ENCODE results near the gene ASB4. TPM values are rescaled to one million over a fixed set of nuclear protein-coding genes. Genes with fewer than 3 reads are reported as not detected.

ASB4 gene
- total RNA-seq, 2 donors from 2014 or later, result not detected

DNA sequence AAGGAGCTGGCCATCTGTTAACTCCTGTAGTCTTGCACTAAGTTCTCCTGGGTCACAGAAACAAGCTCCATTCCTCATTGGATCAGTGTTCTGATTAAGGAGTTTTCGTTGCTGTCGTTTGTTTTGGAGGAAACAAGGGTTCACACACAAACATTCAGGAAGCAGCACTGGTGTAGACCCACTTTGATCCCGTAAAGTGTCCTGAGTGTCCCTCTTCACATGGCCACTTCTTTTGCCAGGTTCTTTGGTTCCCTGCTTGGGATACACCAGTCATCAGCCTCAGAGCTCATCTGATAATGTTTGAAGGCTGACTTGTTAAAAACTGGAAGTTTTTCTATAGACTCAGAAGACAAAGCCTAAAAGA, 99.7 kb downstream of the ASB4 start:
- H3K9ac ChIP-seq (ENCODE audit: extremely low read depth, low read length, poor library complexity, severe bottlenecking), result no peak overlapping the region
- Mint-ChIP-seq H3K4me3 (no peak overlapping the region), H3K4me1 (peaks cover 7% of the 10 kb centered on the region), H3K36me3 (ENCODE audit: low read depth) (no peaks in the 10 kb centered on the region), H3K27me3 (ENCODE audit: insufficient read depth) (peaks cover under 1% of the 10 kb centered on the region), H3K9me3 (no peaks in the 10 kb centered on the region), H3K27ac (no peak overlapping the region)
- no peak for DNase-seq
- TF ChIP-seq, protein P1, sequence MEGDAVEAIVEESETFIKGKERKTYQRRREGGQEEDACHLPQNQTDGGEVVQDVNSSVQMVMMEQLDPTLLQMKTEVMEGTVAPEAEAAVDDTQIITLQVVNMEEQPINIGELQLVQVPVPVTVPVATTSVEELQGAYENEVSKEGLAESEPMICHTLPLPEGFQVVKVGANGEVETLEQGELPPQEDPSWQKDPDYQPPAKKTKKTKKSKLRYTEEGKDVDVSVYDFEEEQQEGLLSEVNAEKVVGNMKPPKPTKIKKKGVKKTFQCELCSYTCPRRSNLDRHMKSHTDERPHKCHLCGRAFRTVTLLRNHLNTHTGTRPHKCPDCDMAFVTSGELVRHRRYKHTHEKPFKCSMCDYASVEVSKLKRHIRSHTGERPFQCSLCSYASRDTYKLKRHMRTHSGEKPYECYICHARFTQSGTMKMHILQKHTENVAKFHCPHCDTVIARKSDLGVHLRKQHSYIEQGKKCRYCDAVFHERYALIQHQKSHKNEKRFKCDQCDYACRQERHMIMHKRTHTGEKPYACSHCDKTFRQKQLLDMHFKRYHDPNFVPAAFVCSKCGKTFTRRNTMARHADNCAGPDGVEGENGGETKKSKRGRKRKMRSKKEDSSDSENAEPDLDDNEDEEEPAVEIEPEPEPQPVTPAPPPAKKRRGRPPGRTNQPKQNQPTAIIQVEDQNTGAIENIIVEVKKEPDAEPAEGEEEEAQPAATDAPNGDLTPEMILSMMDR (conservative IDR thresholded peaks at IDR 0.05), result no peak
- H3K4me1 ChIP-seq (ENCODE audit: control insufficient read depth, insufficient read depth, low read length), result peaks cover 3% of the 10 kb centered on the region
- H3K27ac ChIP-seq (ENCODE audit: low read depth, low read length), result no peak overlapping the region
- 94 to 100% methylated on average over 2 to 3 of the region's 3 CpGs for WGBS, 2 experiments (ENCODE audit: insufficient coverage in 1 of 2, insufficient read length in 1 of 2)
- H3K9me3 ChIP-seq (ENCODE audit: control insufficient read depth, low read length), result no peaks in the 10 kb centered on the region
- H3K36me3 ChIP-seq (ENCODE audit: control insufficient read depth, insufficient read depth, low read length), result no peaks in the 10 kb centered on the region
- H3K27me3 ChIP-seq (ENCODE audit: control insufficient read depth, insufficient read depth, low read length, poor library complexity, severe bottlenecking), result peaks cover 13% of the 10 kb centered on the region
- H3K4me3 ChIP-seq (ENCODE audit: low read length), result no peak overlapping the region

- H3K9me3 ChIP-seq (ENCODE audit: control insufficient read depth, low read length), result no peaks in the 10 kb centered on the region
- DNase-seq, result no peak
- H3K4me1 ChIP-seq (ENCODE audit: control insufficient read depth, insufficient read depth, low read length), result peaks cover 3% of the 10 kb centered on the region
- WGBS, 2 experiments (ENCODE audit: insufficient coverage in 1 of 2, insufficient read length in 1 of 2), result 86 to 100% methylated on average over 3 of the region's 3 CpGs
- H3K4me1 Mint-ChIP-seq, result peaks cover 7% of the 10 kb centered on the region
- TF ChIP-seq, protein P1 (conservative IDR thresholded peaks at IDR 0.05), result no peak
- H3K27me3 ChIP-seq (ENCODE audit: control insufficient read depth, insufficient read depth, low read length, poor library complexity, severe bottlenecking), result peaks cover 6% of the 10 kb centered on the region
- H3K9me3 Mint-ChIP-seq, result no peaks in the 10 kb centered on the region
- H3K36me3 ChIP-seq (ENCODE audit: control insufficient read depth, insufficient read depth, low read length), result no peaks in the 10 kb centered on the region
- H3K36me3 Mint-ChIP-seq (ENCODE audit: low read depth), result no peaks in the 10 kb centered on the region
- H3K9ac ChIP-seq (ENCODE audit: extremely low read depth, low read length, poor library complexity, severe bottlenecking), result no peak overlapping the region
- no peak overlapping the region for H3K4me3 ChIP-seq (ENCODE audit: low read length)
- H3K27ac Mint-ChIP-seq, result no peak overlapping the region
- no peak overlapping the region for H3K4me3 Mint-ChIP-seq
- no peak overlapping the region for H3K27ac ChIP-seq (ENCODE audit: low read depth, low read length)
- H3K27me3 Mint-ChIP-seq (ENCODE audit: insufficient read depth), result peaks cover 4% of the 10 kb centered on the region
Measured at GRCh38 chr7:95586951-95587301, 101.2 kb downstream of the ASB4 start.

DNA sequence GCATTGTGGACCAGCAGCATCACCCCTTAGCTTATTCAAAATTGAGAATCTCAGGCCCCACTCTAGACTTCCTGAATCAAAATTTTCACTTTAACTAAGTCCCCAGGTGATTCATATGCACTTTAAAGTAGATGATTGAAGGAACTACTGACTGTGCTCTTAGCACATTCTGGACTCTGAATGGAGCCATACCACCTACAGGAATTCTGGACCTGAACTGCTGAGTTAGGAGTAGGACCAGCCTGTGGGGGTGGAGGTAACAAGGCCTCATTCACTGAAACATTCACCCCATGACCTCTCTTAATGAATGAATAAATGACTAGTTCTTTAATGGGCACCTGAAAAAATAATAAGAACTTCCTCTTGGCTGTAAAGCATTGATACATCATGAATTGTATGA, 103.3 kb downstream of the ASB4 start:
- H3K9ac ChIP-seq (ENCODE audit: extremely low read depth, low read length, poor library complexity, severe bottlenecking), result no peak overlapping the region
- no peak overlapping the region for H3K27ac Mint-ChIP-seq
- no peaks in the 10 kb centered on the region for H3K9me3 ChIP-seq (ENCODE audit: control insufficient read depth, low read length)
- no peak overlapping the region for H3K27ac ChIP-seq (ENCODE audit: low read depth, low read length)
- TF ChIP-seq, protein P1 (conservative IDR thresholded peaks at IDR 0.05), result no peak
- H3K4me3 ChIP-seq (ENCODE audit: low read length), result no peak overlapping the region
- peaks cover 3% of the 10 kb centered on the region for H3K4me1 ChIP-seq (ENCODE audit: control insufficient read depth, insufficient read depth, low read length)
- no peaks in the 10 kb centered on the region for H3K9me3 Mint-ChIP-seq
- no peak for DNase-seq
- H3K4me3 Mint-ChIP-seq, result no peak overlapping the region
- peaks cover 7% of the 10 kb centered on the region for H3K27me3 Mint-ChIP-seq (ENCODE audit: insufficient read depth)
- peaks cover 22% of the 10 kb centered on the region for H3K27me3 ChIP-seq (ENCODE audit: control insufficient read depth, insufficient read depth, low read length, poor library complexity, severe bottlenecking)
- H3K36me3 ChIP-seq (ENCODE audit: control insufficient read depth, insufficient read depth, low read length), result no peaks in the 10 kb centered on the region
- H3K4me1 Mint-ChIP-seq, result peaks cover 4% of the 10 kb centered on the region
- no peaks in the 10 kb centered on the region for H3K36me3 Mint-ChIP-seq (ENCODE audit: low read depth)

Measured in endodermal cell (in vitro differentiated cells).